ENCODE measurements around the gene LY6G5C. TPM values are rescaled to one million over a fixed set of nuclear protein-coding genes. Genes with fewer than 3 reads are reported as not detected.

The LY6G5C gene
- total and polyA plus RNA-seq, 7 experiments from 2014 or later = 2.4 to 10.2 (median 3.2) TPM

DNA sequence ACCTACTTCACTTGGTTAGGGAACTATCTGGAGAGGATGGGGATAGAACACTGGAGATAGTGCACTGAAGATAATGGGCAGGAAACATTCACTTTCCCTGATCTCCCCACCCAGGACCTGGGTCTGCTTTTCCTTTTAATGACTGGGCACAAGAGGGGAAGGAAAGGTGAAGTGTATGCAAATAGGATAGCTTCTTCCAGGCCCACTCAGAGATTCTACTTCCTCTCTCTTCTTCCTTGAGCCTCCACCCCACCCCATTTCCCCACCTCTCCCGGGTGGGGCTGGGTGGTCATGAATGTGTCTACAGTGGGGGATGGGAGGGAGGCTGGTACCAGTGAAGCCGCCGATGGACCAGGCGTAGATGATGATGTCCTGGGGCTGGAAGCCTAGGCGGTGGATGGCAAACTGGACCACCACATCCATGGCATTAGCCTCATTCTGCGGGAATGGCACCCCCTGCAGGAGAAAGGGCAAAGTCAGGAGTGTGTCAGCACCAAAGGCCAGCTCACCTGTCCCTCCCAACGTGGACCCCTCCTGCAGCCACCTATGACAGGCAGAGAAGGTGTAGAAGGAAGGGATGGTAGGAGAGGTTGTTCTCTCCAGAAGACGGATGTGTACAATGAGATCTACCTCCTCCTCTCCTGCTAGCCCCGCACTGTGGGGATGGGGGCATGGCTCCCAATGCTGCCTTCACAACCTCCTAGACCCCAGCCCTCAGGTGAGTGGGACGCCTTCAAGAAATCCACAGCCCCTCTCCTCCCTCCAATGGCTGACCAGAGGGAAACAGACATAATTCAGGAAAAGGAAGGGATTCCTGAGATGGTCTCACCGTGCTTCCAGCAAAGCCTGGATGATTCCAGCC, 8.6 kb upstream of the LY6G5C start:
- peak overlapping the region in 4 of 9 donors; percentile 14 to 55 (median 27) for H3K27ac Mint-ChIP-seq
- ATAC-seq = no peak
- H3K27ac ChIP-seq (ENCODE audit: low read depth, low read length) = no peak overlapping the region

DNA sequence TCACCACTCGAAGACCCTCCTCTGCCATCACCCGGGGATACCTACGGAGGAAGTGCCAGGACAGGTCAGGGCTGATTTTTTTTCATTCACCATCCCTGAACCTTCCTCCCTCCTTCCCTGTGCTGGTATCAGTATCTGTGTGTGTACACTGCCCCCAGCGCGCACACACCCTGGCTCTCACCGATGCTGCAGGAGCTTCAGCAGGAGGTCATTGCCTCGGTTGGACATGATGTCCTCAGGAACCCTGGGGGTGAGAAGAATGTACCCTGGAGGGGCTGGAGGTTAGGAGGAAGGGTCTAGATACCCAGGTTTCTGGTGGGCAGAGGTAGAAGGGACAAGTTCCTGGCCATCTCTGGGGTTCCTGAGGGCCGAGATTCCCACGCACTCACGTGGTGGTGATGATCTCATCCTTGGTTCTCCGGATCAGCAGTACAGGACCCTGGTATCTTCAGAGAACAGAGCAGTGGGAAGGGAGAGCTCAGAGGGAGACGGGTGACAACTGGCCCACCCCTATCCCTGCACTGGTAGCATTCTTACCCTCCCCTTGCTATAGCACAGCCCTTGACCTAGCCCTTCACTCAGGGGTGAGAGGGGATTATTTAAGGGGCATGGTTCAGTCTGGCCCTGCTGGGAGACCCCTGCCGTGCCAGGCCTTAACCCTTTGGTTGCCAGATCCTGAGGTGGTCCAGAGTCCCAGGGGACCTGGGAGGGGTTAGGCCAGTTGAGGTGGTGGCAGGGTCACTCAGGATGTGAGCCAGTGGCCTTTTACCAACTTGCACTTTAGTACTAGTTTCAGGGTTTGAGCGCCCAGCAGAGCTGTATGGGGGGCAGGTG, 7.2 kb upstream of the LY6G5C start:
- H3K9me3 ChIP-seq (ENCODE audit: control insufficient read depth in 2 of 3, low read length in 3 of 3) = no peaks in the 10 kb centered on the region
- peaks cover 0 to 29% (median 10%) of the 10 kb centered on the region in 5 donors for H3K36me3 Mint-ChIP-seq
- no peaks in the 10 kb centered on the region for H3K4me1 ChIP-seq (ENCODE audit: control insufficient read depth in 2 of 2, insufficient read depth in 2 of 2, low read length in 2 of 2)
- H3K4me1 Mint-ChIP-seq = peaks cover 0 to 9% (median 0%) of the 10 kb centered on the region in 7 donors
- H3K27ac Mint-ChIP-seq = peak overlapping the region in 2 of 9 donors; percentile 39 to 48
- H3K9me3 Mint-ChIP-seq = no peaks in the 10 kb centered on the region
- ATAC-seq (no peak), DNase-seq (no peak)
- intact Hi-C loops (cut with micrococcal nuclease) = no loop called here
- H3K27ac ChIP-seq (ENCODE audit: low read depth, low read length) = no peak overlapping the region
- no peak overlapping the region for H3K4me3 ChIP-seq (ENCODE audit: low read length)
- H3K36me3 ChIP-seq (ENCODE audit: control insufficient read depth in 2 of 3, insufficient read depth in 3 of 3, low read length in 3 of 3) = peaks cover 0 to 67% (median 21%) of the 10 kb centered on the region in 3 experiments
- no peaks in the 10 kb centered on the region for H3K27me3 Mint-ChIP-seq
- POLR2A ChIA-PET = interaction anchor here (0.7 kb wide), 1 partner anchor 151 kb away, joined by 3 read pairs; no protein-coding TSS in a partner anchor
- no peaks in the 10 kb centered on the region for H3K27me3 ChIP-seq (ENCODE audit: control insufficient read depth in 2 of 2, insufficient read depth in 2 of 2, low read length in 2 of 2)
- no peak overlapping the region for H3K4me3 Mint-ChIP-seq
- CTCF ChIA-PET = interaction anchor here (1.3 kb wide), 1 partner anchor 12 kb away, joined by 6 read pairs; no protein-coding TSS in a partner anchor

More for the DNA sequence above, 8.6 kb upstream of the LY6G5C start:
- Mint-ChIP-seq H3K4me1 (peaks cover 0 to 6% (median 0%) of the 10 kb centered on the region in 7 donors), H3K27me3 (no peaks in the 10 kb centered on the region), H3K9me3 (no peaks in the 10 kb centered on the region), H3K36me3 (peaks cover 0 to 31% (median 10%) of the 10 kb centered on the region in 5 donors), H3K4me3 (no peak overlapping the region)
- POLR2A ChIA-PET = interaction anchor here (0.9 to 1.3 kb wide), 2 partner anchors 9 to 173 kb away, joined by 3 to 4 read pairs; partner anchors contain the start of gene LY6G5C
- intact Hi-C loops (cut with micrococcal nuclease) = no loop called here
- CTCF ChIA-PET = no interaction called here
- Histone ChIP-seq H3K4me1 (ENCODE audit: control insufficient read depth in 2 of 2, insufficient read depth in 2 of 2, low read length in 2 of 2) (no peaks in the 10 kb centered on the region), H3K36me3 (ENCODE audit: control insufficient read depth in 2 of 3, insufficient read depth in 3 of 3, low read length in 3 of 3) (peaks cover 0 to 81% (median 23%) of the 10 kb centered on the region in 3 experiments), H3K9me3 (ENCODE audit: control insufficient read depth in 2 of 3, low read length in 3 of 3) (no peaks in the 10 kb centered on the region), H3K27me3 (ENCODE audit: control insufficient read depth in 2 of 2, insufficient read depth in 2 of 2, low read length in 2 of 2) (no peaks in the 10 kb centered on the region), H3K4me3 (ENCODE audit: low read length) (no peak overlapping the region)
- no peak for DNase-seq

- no peaks in the 10 kb centered on the region for H3K9me3 Mint-ChIP-seq
- no peak for DNase-seq
- no peaks in the 10 kb centered on the region for H3K27me3 ChIP-seq (ENCODE audit: control insufficient read depth in 2 of 2, insufficient read depth in 2 of 2, low read length in 2 of 2)
- H3K36me3 ChIP-seq (ENCODE audit: control insufficient read depth in 2 of 3, insufficient read depth in 3 of 3, low read length in 3 of 3) = peaks cover 0 to 61% (median 21%) of the 10 kb centered on the region in 3 experiments
- H3K4me1 Mint-ChIP-seq = peaks cover 0 to 9% (median 0%) of the 10 kb centered on the region in 7 donors
- CTCF ChIA-PET = interaction anchor here (0.5 to 1.3 kb wide), 4 partner anchors 9 to 149 kb away, joined by 3 to 6 read pairs (median 3); no protein-coding TSS in a partner anchor
- POLR2A ChIA-PET = no interaction called here
- no peak overlapping the region for H3K4me3 ChIP-seq (ENCODE audit: low read length)
- intact Hi-C loops (cut with micrococcal nuclease) = no loop called here
- H3K9me3 ChIP-seq (ENCODE audit: control insufficient read depth in 2 of 3, low read length in 3 of 3) = no peaks in the 10 kb centered on the region
- H3K4me1 ChIP-seq (ENCODE audit: control insufficient read depth in 2 of 2, insufficient read depth in 2 of 2, low read length in 2 of 2) = no peaks in the 10 kb centered on the region
- H3K27ac ChIP-seq (ENCODE audit: low read depth, low read length) = no peak overlapping the region
- peaks cover 0 to 25% (median 10%) of the 10 kb centered on the region in 5 donors for H3K36me3 Mint-ChIP-seq
- no peak overlapping the region for H3K4me3 Mint-ChIP-seq
- ATAC-seq = no peak
- H3K27me3 Mint-ChIP-seq = no peaks in the 10 kb centered on the region
- peak overlapping the region in 1 of 9 donors; percentile 28 for H3K27ac Mint-ChIP-seq
These were observed 6.5 kb upstream of the LY6G5C start for GRCh38 chr6:31687321-31687720.

DNA sequence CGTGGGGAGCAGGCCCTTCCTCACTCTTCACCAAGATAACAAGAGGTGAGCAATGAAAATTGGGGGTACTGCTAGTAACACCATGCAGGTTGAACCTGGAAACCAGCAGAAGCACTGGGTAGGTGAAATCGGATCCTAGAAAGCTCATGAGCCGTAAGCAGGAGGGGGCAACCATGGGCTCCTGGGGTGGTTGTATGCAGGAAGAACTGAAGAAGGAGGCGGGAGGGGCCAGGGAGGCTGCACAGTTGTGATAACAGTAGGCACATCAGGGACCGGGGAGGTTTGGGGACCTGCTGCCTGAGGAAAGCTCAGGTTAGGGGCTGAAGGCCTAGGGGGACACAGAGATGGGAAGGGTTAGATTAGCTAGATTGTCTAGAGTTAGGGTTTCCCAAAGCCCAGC, 5.6 kb upstream of the LY6G5C start:
- H3K36me3 ChIP-seq (ENCODE audit: control insufficient read depth in 2 of 3, insufficient read depth in 3 of 3, low read length in 3 of 3) = peaks cover 0 to 55% (median 21%) of the 10 kb centered on the region in 3 experiments
- H3K27ac ChIP-seq (ENCODE audit: low read depth, low read length) = no peak overlapping the region
- CTCF ChIA-PET = interaction anchor here (1.3 kb wide), 2 partner anchors 13 to 144 kb away, joined by 3 to 6 read pairs; no protein-coding TSS in a partner anchor
- ATAC-seq (no peak), DNase-seq (no peak)
- H3K4me1 ChIP-seq (ENCODE audit: control insufficient read depth in 2 of 2, insufficient read depth in 2 of 2, low read length in 2 of 2) = peaks cover 3% of the 10 kb centered on the region in 2 donors
- H3K4me1 Mint-ChIP-seq = peaks cover 2 to 15% (median 3%) of the 10 kb centered on the region in 7 donors
- H3K4me3 Mint-ChIP-seq = no peak overlapping the region
- POLR2A ChIA-PET = interaction anchor here (0.5 to 0.7 kb wide), 2 partner anchors 12 to 531 kb away, joined by 3 read pairs; no protein-coding TSS in a partner anchor
- H3K27me3 Mint-ChIP-seq = no peaks in the 10 kb centered on the region
- H3K9me3 Mint-ChIP-seq = no peaks in the 10 kb centered on the region
- no peaks in the 10 kb centered on the region for H3K27me3 ChIP-seq (ENCODE audit: control insufficient read depth in 2 of 2, insufficient read depth in 2 of 2, low read length in 2 of 2)
- H3K4me3 ChIP-seq (ENCODE audit: low read length) = no peak overlapping the region
- H3K9me3 ChIP-seq (ENCODE audit: control insufficient read depth in 2 of 3, low read length in 3 of 3) = no peaks in the 10 kb centered on the region
- intact Hi-C loops (cut with micrococcal nuclease) = no loop called here
- H3K27ac Mint-ChIP-seq = peak overlapping the region in 1 of 9 donors; percentile 61
- H3K36me3 Mint-ChIP-seq = peaks cover 0 to 25% (median 10%) of the 10 kb centered on the region in 5 donors

GRCh38 chr6:31683591-31683990, 2.7 kb upstream of the LY6G5C start:
- peaks cover 0 to 31% (median 21%) of the 10 kb centered on the region in 3 experiments for H3K36me3 ChIP-seq (ENCODE audit: control insufficient read depth in 2 of 3, insufficient read depth in 3 of 3, low read length in 3 of 3)
- Mint-ChIP-seq H3K4me1 (peaks cover 14 to 24% (median 17%) of the 10 kb centered on the region in 7 donors), H3K36me3 (peaks cover 0 to 14% (median 5%) of the 10 kb centered on the region in 5 donors), H3K9me3 (no peaks in the 10 kb centered on the region), H3K4me3 (no peak overlapping the region), H3K27ac (peak overlapping the region in 3 of 9 donors; percentile 41 to 59 (median 48)), H3K27me3 (no peaks in the 10 kb centered on the region)
- DNase-seq (no peak), ATAC-seq (no peak)
- H3K27me3 ChIP-seq (ENCODE audit: control insufficient read depth in 2 of 2, insufficient read depth in 2 of 2, low read length in 2 of 2) = no peaks in the 10 kb centered on the region
- ChIA-PET POLR2A (interaction anchor here (0.6 to 1.6 kb wide), 3 partner anchors 16 to 31 kb away, joined by 3 to 4 read pairs (median 4); partner anchors contain the start of genes ABHD16A and BAG6), CTCF (interaction anchor here (1.5 kb wide), 1 partner anchor 134 kb away, joined by 5 read pairs; no protein-coding TSS in a partner anchor)
- H3K27ac ChIP-seq (ENCODE audit: low read depth, low read length) = no peak overlapping the region
- peaks cover 15 to 16% of the 10 kb centered on the region in 2 donors for H3K4me1 ChIP-seq (ENCODE audit: control insufficient read depth in 2 of 2, insufficient read depth in 2 of 2, low read length in 2 of 2)
- intact Hi-C loops (cut with micrococcal nuclease) = loop anchor here in 1 of 2 donors (5.0 kb wide), 1 partner anchor 54 kb away; the partner anchor contains the start of gene CLIC1
- H3K9me3 ChIP-seq (ENCODE audit: control insufficient read depth in 2 of 3, low read length in 3 of 3) = no peaks in the 10 kb centered on the region
- H3K4me3 ChIP-seq (ENCODE audit: low read length) = no peak overlapping the region

All from naive thymus-derived CD4-positive, alpha-beta T cell (primary cell).